CD8-positive, alpha-beta memory T cell (primary cell): ENCODE data around the gene ZIM2. TPM values are rescaled to one million over a fixed set of nuclear protein-coding genes. Genes with fewer than 3 reads are reported as not detected.

Experiments
- CTCF ChIA-PET: fragments of 350-600 bp; sonication (Branson Sonifier 250); formaldehyde crosslinking; loops from one replicate; lab custom pipeline; 2021; ENCODE audit warnings: antibody characterized with exemption; lab: Charles Lee
- POLR2A ChIA-PET: fragments of 350-600 bp; sonication (Branson Sonifier 250); formaldehyde crosslinking; loops from one replicate; lab custom pipeline; 2021; ENCODE audit warnings: antibody characterized with exemption; lab: Charles Lee
- DNase-seq, 5 donors: peaks; one replicate each; pipeline versions ENCODE4 v3.0.0 to v3.0.0-alpha.2; 2020 to 2022; ENCODE audit warnings: mixed read lengths in 1 of 5
- H3K27ac ChIP-seq: one replicate; pipeline ENCODE4 v1.7.0; 2013; ENCODE audit warnings: low read depth, mild to moderate bottlenecking, low read length, moderate library complexity
- H3K27me3 ChIP-seq: 2 replicates; pipeline ENCODE4 v1.7.0; 2013; ENCODE audit warnings: low read length, mild to moderate bottlenecking; ENCODE audit not compliant: insufficient read depth, poor library complexity, severe bottlenecking
- H3K36me3 ChIP-seq: 2 replicates; pipeline ENCODE4 v1.7.0; 2013; ENCODE audit warnings: mild to moderate bottlenecking, low read length, moderate library complexity; ENCODE audit not compliant: insufficient read depth
- H3K4me1 ChIP-seq: 2 replicates; pipeline ENCODE4 v1.7.0; 2013; ENCODE audit warnings: mild to moderate bottlenecking, low read length, moderate library complexity; ENCODE audit not compliant: insufficient read depth
- H3K4me3 ChIP-seq: 2 replicates; pipeline ENCODE4 v1.7.0; 2013; ENCODE audit warnings: mild to moderate bottlenecking, low read length
- H3K9me3 ChIP-seq: 2 replicates; pipeline ENCODE4 v1.7.0; 2013; ENCODE audit warnings: mild to moderate bottlenecking, low read length
- H3K27ac Mint-ChIP-seq, 8 donors: one replicate each; pipeline ENCODE4 v1.8.0; 2020 to 2021; ENCODE audit warnings: mixed read lengths in 8 of 8, mild to moderate bottlenecking in 6 of 8, inconsistent platforms in 3 of 8, moderate library complexity in 3 of 8
- H3K27me3 Mint-ChIP-seq, 2 donors: one replicate each; pipeline ENCODE4 v1.8.0; 2020 to 2021; ENCODE audit warnings: mixed read lengths in 2 of 2, mild to moderate bottlenecking in 1 of 2, moderate library complexity in 1 of 2
- H3K36me3 Mint-ChIP-seq, 3 donors: one replicate each; pipeline ENCODE4 v1.8.0; 2020 to 2021; ENCODE audit warnings: mixed read lengths in 3 of 3, inconsistent platforms in 1 of 3, mild to moderate bottlenecking in 1 of 3
- H3K4me1 Mint-ChIP-seq, 3 donors: one replicate each; pipeline ENCODE4 v1.8.0; 2020 to 2021; ENCODE audit warnings: mixed read lengths in 3 of 3, inconsistent platforms in 1 of 3, mild to moderate bottlenecking in 1 of 3
- H3K4me3 Mint-ChIP-seq, 7 donors: one replicate each; pipeline ENCODE4 v1.8.0; 2020 to 2021; ENCODE audit warnings: mixed read lengths in 7 of 7, mild to moderate bottlenecking in 6 of 7, moderate library complexity in 4 of 7, inconsistent platforms in 2 of 7
- H3K9me3 Mint-ChIP-seq, 5 donors: one replicate each; pipeline ENCODE4 v1.8.0; 2020 to 2022; ENCODE audit warnings: mixed read lengths in 5 of 5, mild to moderate bottlenecking in 3 of 5, moderate library complexity in 2 of 5, inconsistent platforms in 1 of 5
- polyA plus RNA-seq: library from polyadenylated mRNA; unstranded; fragments of 300-500 nt; fragmentation: Illumina TruSeq; gene quantifications from one replicate; pipeline ENCODE4 v1.2.3, GENCODE V29; 2021
- total RNA-seq, 2 experiments: library from RNA; stranded (reverse); gene quantifications; one replicate each; pipeline ENCODE4 v1.2.3, GENCODE V29; 2021

ZIM2 gene
- total and polyA plus RNA-seq, 3 experiments from 2014 or later: not detected

GRCh38 chr19:56831255-56831654 is 9.3 kb downstream of the ZIM2 start:
- no peak overlapping the region for H3K4me3 ChIP-seq
- H3K27me3 Mint-ChIP-seq: peaks cover under 1 to 3% of the 10 kb centered on the region in 2 donors
- H3K36me3 ChIP-seq: no peaks in the 10 kb centered on the region
- H3K9me3 ChIP-seq: no peaks in the 10 kb centered on the region
- ChIA-PET CTCF (no interaction called here), POLR2A (no interaction called here)
- no peaks in the 10 kb centered on the region for H3K4me1 Mint-ChIP-seq
- H3K36me3 Mint-ChIP-seq: peaks cover 0 to 2% (median 0%) of the 10 kb centered on the region in 3 donors
- DNase-seq: no peak
- H3K27ac ChIP-seq: no peak overlapping the region
- H3K4me1 ChIP-seq: no peaks in the 10 kb centered on the region
- no peaks in the 10 kb centered on the region for H3K27me3 ChIP-seq
- no peak overlapping the region for H3K4me3 Mint-ChIP-seq
- H3K9me3 Mint-ChIP-seq: peaks cover 13 to 28% (median 18%) of the 10 kb centered on the region in 5 donors
- no peak overlapping the region for H3K27ac Mint-ChIP-seq

- no peaks in the 10 kb centered on the region for H3K36me3 Mint-ChIP-seq
- no peak for DNase-seq
- Histone ChIP-seq H3K27me3 (no peaks in the 10 kb centered on the region), H3K4me3 (no peak overlapping the region), H3K36me3 (no peaks in the 10 kb centered on the region), H3K4me1 (no peaks in the 10 kb centered on the region), H3K27ac (no peak overlapping the region), H3K9me3 (no peaks in the 10 kb centered on the region)
- H3K9me3 Mint-ChIP-seq: peaks cover 5 to 18% (median 11%) of the 10 kb centered on the region in 5 donors
- no peaks in the 10 kb centered on the region for H3K4me1 Mint-ChIP-seq
- ChIA-PET POLR2A (no interaction called here), CTCF (no interaction called here)
- no peak overlapping the region for H3K27ac Mint-ChIP-seq
- no peak overlapping the region for H3K4me3 Mint-ChIP-seq
- peaks cover 0 to 6% of the 10 kb centered on the region in 2 donors for H3K27me3 Mint-ChIP-seq
Observed at GRCh38 chr19:56829596-56829995, 10.9 kb downstream of the ZIM2 start.

- Histone ChIP-seq H3K9me3 (no peaks in the 10 kb centered on the region), H3K4me1 (no peaks in the 10 kb centered on the region), H3K27me3 (no peaks in the 10 kb centered on the region), H3K36me3 (no peaks in the 10 kb centered on the region), H3K27ac (no peak overlapping the region), H3K4me3 (no peak overlapping the region)
- Mint-ChIP-seq H3K27ac (no peak overlapping the region), H3K36me3 (no peaks in the 10 kb centered on the region), H3K27me3 (peaks cover 0 to 6% of the 10 kb centered on the region in 2 donors), H3K9me3 (peaks cover 9 to 20% (median 14%) of the 10 kb centered on the region in 5 donors), H3K4me1 (no peaks in the 10 kb centered on the region), H3K4me3 (no peak overlapping the region)
- CTCF ChIA-PET: no interaction called here
- DNase-seq: no peak
- POLR2A ChIA-PET: no interaction called here
Observed at GRCh38 chr19:56827708-56828107, 12.8 kb downstream of the ZIM2 start.

- Mint-ChIP-seq H3K4me1 (no peaks in the 10 kb centered on the region), H3K36me3 (no peaks in the 10 kb centered on the region), H3K4me3 (no peak overlapping the region), H3K9me3 (peaks cover 13 to 32% (median 18%) of the 10 kb centered on the region in 5 donors), H3K27ac (no peak overlapping the region), H3K27me3 (peaks cover 0 to 6% of the 10 kb centered on the region in 2 donors)
- no peak for DNase-seq
- Histone ChIP-seq H3K9me3 (no peaks in the 10 kb centered on the region), H3K4me3 (no peak overlapping the region), H3K27ac (no peak overlapping the region), H3K36me3 (no peaks in the 10 kb centered on the region), H3K27me3 (no peaks in the 10 kb centered on the region), H3K4me1 (no peaks in the 10 kb centered on the region)
- POLR2A ChIA-PET: no interaction called here
- CTCF ChIA-PET: no interaction called here
Observed at GRCh38 chr19:56823956-56824355, 16.6 kb downstream of the ZIM2 start.

- H3K4me3 ChIP-seq: no peak overlapping the region
- H3K4me1 ChIP-seq: no peaks in the 10 kb centered on the region
- Mint-ChIP-seq H3K4me3 (no peak overlapping the region), H3K9me3 (peaks cover 12 to 34% (median 22%) of the 10 kb centered on the region in 5 donors), H3K4me1 (no peaks in the 10 kb centered on the region), H3K36me3 (no peaks in the 10 kb centered on the region), H3K27ac (no peak overlapping the region), H3K27me3 (peaks cover 0 to 6% of the 10 kb centered on the region in 2 donors)
- no peaks in the 10 kb centered on the region for H3K27me3 ChIP-seq
- H3K36me3 ChIP-seq: no peaks in the 10 kb centered on the region
- no peaks in the 10 kb centered on the region for H3K9me3 ChIP-seq
- POLR2A ChIA-PET: no interaction called here
- CTCF ChIA-PET: no interaction called here
- no peak overlapping the region for H3K27ac ChIP-seq
- DNase-seq: no peak
Observed at GRCh38 chr19:56823417-56823816, 17.1 kb downstream of the ZIM2 start.

- Mint-ChIP-seq H3K4me3 (no peak overlapping the region), H3K4me1 (no peaks in the 10 kb centered on the region), H3K36me3 (no peaks in the 10 kb centered on the region), H3K27ac (no peak overlapping the region), H3K9me3 (peaks cover 14 to 36% (median 21%) of the 10 kb centered on the region in 5 donors), H3K27me3 (peaks cover 0 to 6% of the 10 kb centered on the region in 2 donors)
- Histone ChIP-seq H3K27ac (no peak overlapping the region), H3K27me3 (no peaks in the 10 kb centered on the region), H3K4me3 (no peak overlapping the region), H3K36me3 (no peaks in the 10 kb centered on the region), H3K4me1 (no peaks in the 10 kb centered on the region), H3K9me3 (no peaks in the 10 kb centered on the region)
- ChIA-PET POLR2A (no interaction called here), CTCF (no interaction called here)
- DNase-seq: no peak
Observed at GRCh38 chr19:56822755-56823154, 17.8 kb downstream of the ZIM2 start.

- no peak for DNase-seq
- Mint-ChIP-seq H3K9me3 (peaks cover 18 to 44% (median 26%) of the 10 kb centered on the region in 5 donors), H3K27ac (no peak overlapping the region), H3K36me3 (no peaks in the 10 kb centered on the region), H3K4me1 (no peaks in the 10 kb centered on the region), H3K27me3 (peaks cover 0 to 6% of the 10 kb centered on the region in 2 donors), H3K4me3 (no peak overlapping the region)
- H3K27me3 ChIP-seq: no peaks in the 10 kb centered on the region
- H3K4me1 ChIP-seq: no peaks in the 10 kb centered on the region
- no peaks in the 10 kb centered on the region for H3K36me3 ChIP-seq
- CTCF ChIA-PET: no interaction called here
- POLR2A ChIA-PET: no interaction called here
- no peaks in the 10 kb centered on the region for H3K9me3 ChIP-seq
- no peak overlapping the region for H3K27ac ChIP-seq
- no peak overlapping the region for H3K4me3 ChIP-seq
Observed at GRCh38 chr19:56821675-56822074, 18.9 kb downstream of the ZIM2 start.

- H3K4me3 ChIP-seq: no peak overlapping the region
- H3K36me3 ChIP-seq: no peaks in the 10 kb centered on the region
- Mint-ChIP-seq H3K36me3 (no peaks in the 10 kb centered on the region), H3K27me3 (peaks cover 0 to 6% of the 10 kb centered on the region in 2 donors), H3K4me1 (no peaks in the 10 kb centered on the region), H3K27ac (no peak overlapping the region), H3K4me3 (no peak overlapping the region), H3K9me3 (peaks cover 21 to 48% (median 30%) of the 10 kb centered on the region in 5 donors)
- ChIA-PET POLR2A (no interaction called here), CTCF (no interaction called here)
- H3K4me1 ChIP-seq: no peaks in the 10 kb centered on the region
- DNase-seq: no peak
- no peak overlapping the region for H3K27ac ChIP-seq
- no peaks in the 10 kb centered on the region for H3K9me3 ChIP-seq
- no peaks in the 10 kb centered on the region for H3K27me3 ChIP-seq
Observed at GRCh38 chr19:56821209-56821608, 19.3 kb downstream of the ZIM2 start.
